Measurements from ENCODE around the gene CER1.

The CER1 gene, protein sequence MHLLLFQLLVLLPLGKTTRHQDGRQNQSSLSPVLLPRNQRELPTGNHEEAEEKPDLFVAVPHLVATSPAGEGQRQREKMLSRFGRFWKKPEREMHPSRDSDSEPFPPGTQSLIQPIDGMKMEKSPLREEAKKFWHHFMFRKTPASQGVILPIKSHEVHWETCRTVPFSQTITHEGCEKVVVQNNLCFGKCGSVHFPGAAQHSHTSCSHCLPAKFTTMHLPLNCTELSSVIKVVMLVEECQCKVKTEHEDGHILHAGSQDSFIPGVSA

GRCh38 chr9:14722391-14723035 is at the start of gene CER1:
Gene CER1, minus strand, starts transcription at chr9:14722733. Its CDS starts 61 bp downstream, at chr9:14722672.
- DNase-seq, result no peak

DNA sequence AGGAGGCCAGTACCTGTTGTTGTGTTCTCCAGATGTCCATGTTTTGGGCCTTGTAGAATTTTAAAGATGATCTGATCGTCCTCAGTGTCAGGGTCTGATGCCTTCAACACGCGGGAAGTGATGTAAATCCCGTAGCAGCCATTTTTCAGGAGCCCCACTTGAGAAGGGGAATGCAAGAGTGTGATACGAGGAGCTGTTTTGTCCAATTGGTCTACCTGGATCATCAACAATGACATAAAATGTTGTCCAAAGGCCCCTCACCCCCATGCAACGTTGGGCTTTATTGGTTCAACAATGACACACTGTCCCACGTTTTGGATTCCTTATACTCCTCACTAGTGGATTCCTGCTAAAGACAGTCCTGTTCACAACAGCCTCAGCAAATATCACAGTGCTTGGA is 48.1 kb upstream of the CER1 start:
- no peak for DNase-seq

DNA sequence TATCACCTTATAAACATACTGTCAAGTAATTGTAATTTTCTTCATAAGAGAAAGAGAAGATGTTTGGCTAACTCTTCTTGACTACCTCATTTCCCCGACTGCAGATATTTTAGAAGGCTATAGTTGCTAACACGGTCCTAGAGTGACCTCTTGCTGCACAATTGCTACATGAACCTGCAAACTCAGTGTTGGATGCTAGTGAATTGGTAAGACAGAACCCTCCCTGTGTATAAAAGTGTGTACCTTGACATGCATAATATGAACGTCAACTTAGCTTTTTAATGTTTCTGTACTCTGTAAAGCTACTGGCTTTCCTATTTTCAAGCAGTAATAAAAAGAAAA is 46.7 kb upstream of the CER1 start:
- no peak for DNase-seq

DNA sequence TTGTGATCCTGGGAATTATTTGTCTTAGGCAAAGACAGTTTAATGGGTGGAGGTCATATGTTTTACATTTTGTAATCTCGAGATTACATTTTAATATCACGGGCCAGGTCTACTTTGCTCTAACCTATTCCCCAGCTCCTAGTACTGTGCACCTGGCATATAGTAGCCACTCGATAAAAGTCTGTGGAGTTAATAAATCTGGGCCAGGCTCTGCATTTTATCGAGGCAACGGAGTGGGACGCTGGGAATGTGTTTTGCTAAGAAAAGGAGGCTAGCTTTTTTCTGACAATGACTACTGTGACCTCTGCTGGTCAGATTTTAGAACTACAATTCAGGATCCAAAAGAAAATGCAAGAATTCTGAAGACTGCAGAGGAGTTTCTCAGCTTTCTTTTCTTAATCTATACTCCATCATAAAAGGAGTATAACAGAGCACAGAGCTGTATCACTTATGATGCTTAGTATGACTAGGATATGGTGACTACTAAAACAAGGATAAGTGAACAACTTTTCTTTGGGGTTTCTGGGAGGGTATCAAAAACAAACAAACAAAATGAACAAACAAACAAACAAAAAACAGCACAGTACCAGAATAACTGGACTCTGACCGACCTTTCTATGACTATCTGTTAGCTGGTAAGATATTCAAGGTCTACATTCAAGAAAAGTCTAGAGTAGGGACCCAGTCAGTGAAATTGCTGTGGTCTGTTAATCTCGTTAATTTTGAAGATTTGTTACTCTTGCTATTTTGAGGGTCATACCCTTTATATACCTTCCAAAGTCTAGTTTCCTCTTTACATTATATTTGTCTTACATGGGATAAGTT is 46.1 kb upstream of the CER1 start:
- DNase-seq, result no peak

DNA sequence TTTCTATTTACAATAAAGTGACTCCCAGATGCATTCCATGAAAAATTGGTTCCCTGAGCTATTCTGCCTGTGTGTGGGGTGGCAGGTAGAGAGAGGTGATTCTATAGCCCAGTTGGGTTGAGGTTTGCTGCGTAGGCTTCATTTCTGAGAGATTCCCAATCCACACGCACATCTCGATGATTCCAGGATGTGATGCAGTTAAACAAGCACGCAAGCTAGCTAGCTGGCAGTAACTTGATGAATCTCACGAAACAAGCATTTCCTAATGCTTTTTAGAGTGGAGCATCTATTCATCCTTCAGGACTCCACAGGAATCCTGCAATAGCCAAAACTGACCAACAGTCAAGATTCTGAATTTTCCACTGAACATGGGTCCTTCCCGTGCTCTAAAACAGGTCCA is 43.8 kb upstream of the CER1 start:
- DNase-seq, result no peak

GRCh38 chr9:14761584-14761983 is 39.1 kb upstream of the CER1 start:
- no peak for DNase-seq

DNA sequence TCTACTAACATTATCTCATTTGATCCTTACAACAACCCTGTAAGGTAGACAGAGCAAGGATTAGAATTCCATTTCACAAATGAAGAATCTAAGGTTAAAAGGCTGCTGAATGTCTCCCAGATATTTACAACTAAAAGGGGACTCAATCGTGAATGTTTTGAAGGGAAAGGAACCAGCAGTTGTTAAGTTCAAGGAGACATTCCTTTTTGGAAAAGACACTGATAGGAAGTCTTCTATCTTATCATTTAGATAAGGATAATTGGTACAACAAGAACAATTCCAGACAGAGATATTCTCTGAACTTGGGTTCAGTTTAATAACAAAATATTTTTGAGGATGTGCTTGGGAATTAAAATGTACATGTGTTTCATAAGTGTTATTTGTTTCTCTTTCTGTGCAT is 37.5 kb upstream of the CER1 start:
- no peak for DNase-seq

DNA sequence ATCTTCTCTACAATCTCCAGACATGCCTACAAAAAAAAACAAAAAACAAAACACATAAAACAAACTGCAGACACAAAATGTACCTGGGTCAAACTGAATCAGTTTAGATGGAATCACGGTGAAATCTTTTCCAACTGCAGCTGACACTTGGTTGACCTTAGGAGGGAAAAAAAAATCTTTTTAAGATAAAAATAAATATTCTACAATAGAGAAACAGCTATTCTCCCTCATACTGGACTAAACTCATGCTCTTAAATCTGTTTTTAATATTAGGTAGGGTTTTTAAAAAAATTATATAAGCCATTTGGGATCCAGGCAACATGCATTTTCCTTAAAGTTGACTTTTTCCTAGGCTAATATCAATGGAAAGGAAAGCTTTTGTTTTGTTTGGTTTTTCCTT is 33.8 kb upstream of the CER1 start:
- no peak for DNase-seq

GRCh38 chr9:14752871-14753270 is 30.3 kb upstream of the CER1 start:
- DNase-seq, result no peak

- no peak for DNase-seq
Measured at GRCh38 chr9:14752271-14752670, 29.7 kb upstream of the CER1 start.

GRCh38 chr9:14750821-14751220 is 28.3 kb upstream of the CER1 start:
- no peak for DNase-seq

DNA sequence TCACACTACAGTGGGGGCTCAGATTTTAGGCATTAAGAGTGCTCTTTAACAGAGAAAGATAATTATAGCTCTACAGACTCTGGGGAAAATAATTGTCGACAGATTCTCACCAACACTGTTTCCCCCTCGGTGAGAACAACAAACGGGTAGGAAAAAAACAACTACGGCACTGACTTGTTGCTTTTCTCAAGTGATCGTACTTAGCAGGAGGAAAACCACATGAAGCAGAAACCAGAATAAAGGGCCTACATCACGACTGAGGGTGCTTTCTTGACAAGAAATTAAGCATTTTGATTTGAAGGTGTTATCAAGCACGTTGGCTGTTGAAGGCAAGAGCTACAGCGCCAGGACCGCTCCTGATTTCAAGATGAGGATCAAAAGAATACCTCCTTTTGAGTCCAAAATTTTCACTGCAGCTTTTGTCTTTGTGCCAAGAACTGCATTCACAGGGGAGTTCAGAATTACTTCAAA is 27.2 kb upstream of the CER1 start:
- DNase-seq, result no peak

DNA sequence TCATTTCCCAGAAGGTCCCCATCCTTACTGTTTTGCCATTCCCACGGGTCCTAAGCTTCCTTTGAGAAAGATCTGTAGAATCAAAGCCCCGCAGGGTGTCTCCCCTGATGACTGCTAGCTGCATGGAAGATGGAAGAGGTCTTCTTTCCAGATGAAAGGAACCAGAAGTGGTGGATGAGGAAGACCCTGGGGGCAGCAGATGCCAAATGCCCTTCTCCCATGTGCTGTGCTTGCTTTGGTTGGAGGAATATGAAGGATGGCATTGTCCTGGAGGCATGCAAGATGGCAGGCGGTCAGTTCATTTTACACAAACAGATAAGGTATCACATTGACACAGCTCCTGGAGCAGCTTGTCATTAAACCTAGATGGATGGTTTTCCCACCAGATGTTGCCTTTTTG is 25.8 kb upstream of the CER1 start:
- DNase-seq, result no peak

DNA sequence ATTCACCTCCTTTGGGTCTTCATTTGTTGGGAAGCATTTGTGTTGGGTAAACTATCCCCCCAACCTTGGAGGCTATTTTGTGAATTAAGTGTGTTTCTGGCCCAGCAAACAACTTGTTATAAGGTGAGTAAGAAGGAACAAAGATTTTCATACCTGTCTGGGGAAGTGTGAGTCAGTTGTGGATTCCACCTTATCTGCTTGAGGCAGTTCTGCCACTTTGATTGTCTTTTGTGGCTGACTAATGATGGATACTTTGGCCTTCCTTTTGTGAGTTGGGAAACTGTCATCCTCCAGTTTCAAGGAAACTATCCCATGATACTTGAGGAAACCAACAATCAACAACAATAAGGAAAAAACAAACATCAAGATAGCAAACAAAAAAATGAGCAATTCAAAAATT is 24.6 kb upstream of the CER1 start:
- no peak for DNase-seq

DNA sequence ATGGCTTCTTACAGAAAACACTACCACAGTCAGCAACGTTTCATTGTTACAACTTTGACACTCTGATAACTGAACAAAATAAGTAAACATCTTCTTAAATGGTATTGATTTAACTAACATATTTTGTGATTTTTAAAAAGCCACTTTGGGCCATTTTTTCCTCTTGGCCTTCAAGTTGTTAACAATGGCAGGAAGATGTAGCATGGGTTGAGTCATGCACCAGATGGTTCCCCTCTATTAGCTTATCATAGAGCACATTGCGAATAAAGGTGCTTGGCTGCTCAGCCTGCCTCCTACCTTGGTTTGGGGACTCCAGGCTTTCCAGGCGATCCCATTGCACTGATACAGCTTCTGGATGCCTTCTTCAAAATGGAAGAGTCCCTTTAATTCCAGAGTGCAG is 24.1 kb upstream of the CER1 start:
- no peak for DNase-seq

DNA sequence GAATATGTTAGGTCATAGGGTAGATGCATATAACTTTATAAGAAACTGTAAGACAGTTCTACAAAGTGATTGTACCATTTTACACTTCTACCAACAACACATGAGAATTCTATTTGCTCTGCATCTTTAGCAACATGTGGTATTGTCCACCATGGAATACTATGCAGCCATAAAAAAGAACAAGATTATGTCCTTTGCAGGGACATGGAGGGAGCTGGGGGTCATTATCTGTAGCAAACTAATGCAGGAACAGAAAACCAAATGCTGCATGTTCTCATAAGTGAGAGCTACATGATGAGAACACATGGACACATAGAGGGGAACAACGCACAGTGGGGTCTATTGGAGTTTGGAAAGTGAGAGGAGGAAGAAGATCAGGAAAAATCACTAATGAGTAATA is 22.2 kb upstream of the CER1 start:
- no peak for DNase-seq

- DNase-seq, result no peak
Measured at GRCh38 chr9:14741369-14741768, 18.8 kb upstream of the CER1 start.

- no peak for DNase-seq
Measured at GRCh38 chr9:14733133-14733532, 10.6 kb upstream of the CER1 start.

DNA sequence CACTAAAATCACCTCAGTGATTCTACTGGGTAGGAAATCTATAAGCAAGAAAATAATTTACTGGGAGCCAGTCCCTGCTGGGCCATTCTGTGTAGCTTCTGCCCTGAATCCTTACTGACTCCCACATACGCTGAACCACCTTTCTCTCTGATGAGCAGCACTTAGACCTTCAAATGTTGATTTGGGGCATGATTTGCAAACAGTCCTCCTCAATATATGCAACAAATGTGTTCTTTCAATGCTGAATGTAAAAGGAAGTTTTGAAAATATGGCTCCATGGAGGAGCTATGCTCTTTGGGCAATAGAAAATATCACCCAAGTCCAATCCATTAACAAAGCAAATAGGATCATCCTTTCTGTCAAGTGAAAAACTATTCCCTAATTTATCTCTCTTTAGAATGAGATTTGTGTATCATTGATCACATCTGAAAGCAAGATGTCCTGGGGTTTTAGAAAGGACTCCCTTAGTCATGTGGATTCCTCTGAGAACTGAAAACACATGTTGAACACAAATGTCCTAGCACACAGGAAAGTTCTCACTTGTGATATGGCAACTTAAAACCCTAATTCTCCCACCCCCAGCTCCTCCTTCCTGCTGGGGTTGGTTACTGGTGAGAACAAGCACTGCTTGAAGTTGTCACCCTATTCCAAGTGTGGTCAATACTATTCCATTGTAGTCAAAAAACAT is 8.9 kb upstream of the CER1 start:
- DNase-seq, result no peak

GRCh38 chr9:14730461-14730898 is 7.9 kb upstream of the CER1 start:
- DNase-seq, result no peak

DNA sequence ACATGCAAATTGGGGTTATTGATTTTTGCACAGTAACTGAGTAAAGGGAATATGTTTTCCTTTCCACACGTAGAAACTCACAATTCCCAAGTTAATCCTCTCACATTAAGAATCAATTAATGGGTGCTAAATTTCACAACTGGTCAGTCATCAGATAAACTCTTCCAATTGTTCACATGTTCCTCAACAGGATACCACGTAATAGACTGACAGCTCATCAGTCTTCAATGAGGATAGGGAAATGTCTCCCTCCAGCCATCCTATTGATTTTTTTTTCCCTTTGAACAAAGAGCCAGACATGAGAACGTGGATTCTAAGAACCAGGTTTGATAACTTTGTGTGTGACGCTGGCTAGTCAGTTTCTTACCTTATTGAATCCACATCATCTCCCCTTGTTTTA is 768 bp upstream of the CER1 start:
- DNase-seq, result no peak

DNA sequence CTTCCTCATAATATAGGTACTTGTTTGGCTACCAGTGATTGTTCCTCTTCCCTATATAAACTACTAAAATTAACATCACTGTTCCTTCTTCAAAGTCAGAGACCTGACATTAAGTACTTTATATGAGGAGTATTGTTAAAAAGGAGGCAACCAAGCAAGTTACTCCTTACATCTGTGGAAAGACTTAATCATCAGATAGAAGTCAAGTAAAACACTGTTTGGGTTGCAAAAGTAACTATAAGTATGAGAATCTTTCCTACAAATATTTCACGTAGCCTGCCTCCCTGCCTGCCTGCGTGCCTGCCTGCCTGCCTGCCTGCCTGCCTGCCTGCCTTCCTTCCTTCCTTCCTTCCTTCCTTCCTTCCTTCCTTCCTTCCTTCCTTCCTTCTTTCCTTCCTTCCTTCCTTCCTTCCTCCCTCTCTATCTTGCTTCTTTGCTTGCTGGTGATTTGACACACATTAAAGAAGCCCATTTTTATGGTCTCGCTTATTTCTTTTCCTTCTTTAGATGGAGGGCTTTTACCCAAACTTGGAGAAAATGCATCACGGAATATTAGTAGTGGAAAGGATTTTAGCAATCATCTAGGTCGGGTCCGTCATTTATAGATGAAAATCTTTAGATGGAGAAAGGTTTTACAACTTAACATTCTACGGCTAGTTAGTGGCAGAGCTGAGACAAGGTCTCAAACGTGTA is 3.2 kb downstream of the CER1 start:
- DNase-seq, result no peak

DNA sequence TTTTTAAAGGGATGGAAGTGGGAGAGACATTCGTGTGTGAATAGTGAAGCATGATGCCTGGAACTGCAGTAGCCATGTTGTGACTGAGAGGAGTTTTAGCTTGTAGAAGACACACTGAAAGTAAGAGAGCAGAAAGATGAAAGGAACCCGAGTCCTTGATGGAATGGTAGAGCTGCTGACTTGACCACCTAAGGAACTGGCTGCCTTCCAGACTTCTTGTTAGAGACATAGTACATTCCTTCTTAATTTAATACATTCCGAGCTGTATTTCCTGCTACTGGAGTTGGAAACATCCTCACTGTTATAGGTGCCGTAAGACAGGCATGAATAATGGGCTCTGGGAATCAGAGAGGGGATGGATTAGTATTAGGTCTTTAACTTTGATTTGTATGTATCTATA is 7.4 kb downstream of the CER1 start:
- DNase-seq, result no peak
